HG03025 (cell line): ENCODE results near the gene CBX1.

ENCODE experiments used
- ATAC-seq: cut with Tn5 transposase; IDR thresholded peaks from one replicate; pipeline ENCODE4 v1.9.1; 2021; ENCODE audit warnings: mild to moderate bottlenecking, moderate library complexity; ENCODE audit not compliant: unreplicated experiment, low FRiP score

CBX1 gene

DNA sequence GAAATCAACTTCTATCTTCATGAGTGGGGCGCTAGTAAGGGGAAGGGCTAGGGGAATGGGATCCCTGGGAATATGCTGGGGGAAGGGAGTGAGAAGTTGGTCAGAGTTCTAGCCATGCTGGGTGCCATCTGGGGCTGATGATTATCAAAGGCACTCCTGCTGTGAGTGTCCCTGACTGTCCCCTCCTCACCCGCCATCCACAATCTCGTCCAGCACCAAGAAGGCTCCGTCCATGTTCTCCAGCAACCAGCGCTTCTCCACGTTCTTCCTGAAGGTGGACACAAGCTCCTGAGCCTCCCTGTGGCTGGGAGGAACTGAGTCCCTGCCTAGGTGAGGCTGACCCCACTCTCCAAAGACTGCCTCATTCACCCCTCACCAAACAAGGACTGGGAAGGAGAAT is 69.3 kb downstream of the CBX1 start:
- no peak for ATAC-seq

DNA sequence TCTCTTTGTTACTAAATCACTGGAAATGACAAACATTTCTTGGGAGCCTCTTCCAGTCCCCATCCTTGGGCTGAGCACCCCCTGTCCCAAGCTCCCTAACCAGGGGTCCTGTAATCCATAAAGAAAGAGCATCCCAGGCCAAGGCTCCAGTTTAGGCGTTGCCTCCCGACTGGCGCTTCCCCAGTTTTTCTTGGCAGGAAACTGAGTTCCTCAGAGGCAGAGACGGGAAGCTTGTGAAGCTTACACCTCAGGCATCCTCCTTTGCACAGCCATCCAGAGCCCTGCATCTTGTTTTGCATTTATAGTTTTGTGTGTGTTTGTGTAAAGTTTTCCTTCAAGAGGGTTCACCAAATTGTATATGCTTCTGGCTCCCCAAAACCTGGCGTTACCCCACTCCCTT is 70.7 kb downstream of the CBX1 start:
- no peak for ATAC-seq

GRCh38 chr17:48028736-48029135 is 72.5 kb downstream of the CBX1 start:
- no peak for ATAC-seq

- ATAC-seq, result no peak
Observed at GRCh38 chr17:48027322-48027981, 73.8 kb downstream of the CBX1 start.

DNA sequence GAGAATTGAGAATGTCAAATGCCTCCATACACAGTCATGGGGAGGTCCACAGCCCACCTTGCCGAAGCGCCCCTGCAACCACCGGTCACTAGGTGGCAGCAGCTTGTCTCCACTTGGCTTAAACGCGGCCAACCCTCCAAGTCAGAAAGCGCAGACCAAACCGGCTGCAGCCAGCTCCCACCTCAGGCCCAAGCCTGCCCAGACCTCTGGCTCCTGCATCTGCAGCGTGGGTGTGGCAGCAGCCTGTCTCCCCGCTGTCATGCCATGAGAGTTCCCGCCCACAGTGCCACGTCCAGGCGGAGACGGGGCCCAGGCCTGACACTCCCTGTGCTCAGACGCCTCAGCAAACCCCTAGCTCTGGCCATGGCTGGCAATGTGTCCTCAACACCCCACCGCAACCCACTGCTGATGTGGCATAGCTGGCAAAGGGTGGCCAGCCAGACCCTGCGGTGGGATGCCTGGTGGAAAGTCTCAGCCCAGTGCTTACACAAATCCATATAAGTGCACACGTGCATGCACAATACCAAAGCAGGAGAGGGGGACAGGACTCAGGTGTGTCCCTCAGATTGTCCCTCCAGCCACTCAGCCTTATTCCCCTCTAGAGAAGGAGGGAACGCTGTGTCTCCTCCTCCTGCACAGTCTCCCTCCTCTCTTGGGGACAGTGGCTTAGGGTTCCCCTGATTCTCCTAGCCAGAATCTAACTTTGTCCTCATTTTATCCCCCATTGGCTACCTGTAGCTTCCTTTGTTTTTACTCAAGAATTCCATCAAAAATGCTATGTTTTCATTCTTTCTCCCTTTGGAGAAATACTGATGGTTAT is 74.6 kb downstream of the CBX1 start:
- no peak for ATAC-seq

DNA sequence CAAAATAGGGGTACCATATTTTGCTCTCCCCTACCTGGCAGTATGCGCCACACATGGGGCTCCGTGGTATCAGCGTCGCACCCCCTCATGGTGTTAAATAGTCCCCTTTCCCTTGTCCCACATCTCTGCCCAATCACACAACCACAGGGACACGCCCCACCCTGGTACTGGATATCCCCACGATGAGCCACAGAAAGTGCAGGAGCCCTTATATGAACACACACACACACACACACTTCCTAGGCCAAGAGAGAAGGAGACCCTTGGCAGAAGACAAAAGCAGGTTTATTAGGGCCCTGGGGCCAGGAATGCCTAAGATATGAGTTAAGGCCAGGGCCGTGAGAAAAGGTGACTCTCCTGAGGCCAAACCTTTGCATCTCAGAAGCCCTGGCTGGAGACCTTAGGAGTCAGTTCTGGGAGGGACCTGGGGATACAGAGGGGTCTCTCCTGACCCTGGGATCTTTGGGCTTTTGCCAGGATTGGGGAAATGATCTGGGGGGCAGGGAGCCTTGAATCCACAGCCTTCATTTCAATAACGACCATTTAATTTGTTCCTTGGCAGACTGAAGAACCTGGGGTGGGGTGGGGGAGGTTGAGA is 75.3 kb downstream of the CBX1 start:
- no peak for ATAC-seq

DNA sequence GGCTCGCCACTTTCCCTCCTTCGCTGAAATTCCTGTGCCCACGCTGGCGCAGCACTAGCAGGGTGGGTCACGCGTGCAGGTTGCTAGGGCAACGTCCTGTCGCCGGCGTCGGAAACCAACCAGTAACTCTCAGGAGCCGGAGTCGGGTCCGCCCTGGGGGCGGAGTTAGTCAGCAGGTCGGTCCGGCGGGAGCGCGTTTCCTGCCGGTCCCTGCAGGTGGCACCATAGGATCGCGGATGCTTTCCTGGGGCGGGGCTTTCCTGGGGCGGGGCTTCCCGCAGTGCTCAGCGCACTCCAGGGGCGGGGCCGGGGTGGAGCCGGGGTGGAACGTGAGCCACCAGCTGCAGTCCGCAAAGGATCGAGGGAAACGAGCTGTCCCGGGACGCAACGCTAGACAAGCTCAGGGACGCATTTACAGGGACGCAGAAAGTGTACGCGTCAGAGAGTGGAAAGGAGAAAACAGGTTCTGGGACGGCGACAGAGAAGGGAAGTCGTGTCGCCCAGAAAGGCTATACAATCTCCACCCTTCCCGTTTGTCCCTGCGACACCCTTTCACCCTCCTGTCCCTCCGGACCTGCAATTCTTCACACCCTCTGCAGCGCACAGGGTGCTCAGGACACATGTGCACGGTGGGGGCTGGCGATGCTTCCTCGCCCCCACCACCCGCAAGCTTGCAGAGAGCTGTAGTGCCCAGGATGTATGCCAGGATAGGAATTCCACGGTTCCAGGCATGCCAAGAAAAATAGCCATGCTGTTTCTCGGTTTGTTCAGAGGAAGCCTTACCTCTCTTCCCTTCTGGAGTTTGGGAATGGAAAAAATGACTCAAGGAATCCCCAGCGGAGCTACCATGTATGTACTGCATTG is 76.0 kb downstream of the CBX1 start:
- ATAC-seq, result peak; percentile 84

- ATAC-seq, result no peak
Observed at GRCh38 chr17:48024149-48025039, 76.9 kb downstream of the CBX1 start.

DNA sequence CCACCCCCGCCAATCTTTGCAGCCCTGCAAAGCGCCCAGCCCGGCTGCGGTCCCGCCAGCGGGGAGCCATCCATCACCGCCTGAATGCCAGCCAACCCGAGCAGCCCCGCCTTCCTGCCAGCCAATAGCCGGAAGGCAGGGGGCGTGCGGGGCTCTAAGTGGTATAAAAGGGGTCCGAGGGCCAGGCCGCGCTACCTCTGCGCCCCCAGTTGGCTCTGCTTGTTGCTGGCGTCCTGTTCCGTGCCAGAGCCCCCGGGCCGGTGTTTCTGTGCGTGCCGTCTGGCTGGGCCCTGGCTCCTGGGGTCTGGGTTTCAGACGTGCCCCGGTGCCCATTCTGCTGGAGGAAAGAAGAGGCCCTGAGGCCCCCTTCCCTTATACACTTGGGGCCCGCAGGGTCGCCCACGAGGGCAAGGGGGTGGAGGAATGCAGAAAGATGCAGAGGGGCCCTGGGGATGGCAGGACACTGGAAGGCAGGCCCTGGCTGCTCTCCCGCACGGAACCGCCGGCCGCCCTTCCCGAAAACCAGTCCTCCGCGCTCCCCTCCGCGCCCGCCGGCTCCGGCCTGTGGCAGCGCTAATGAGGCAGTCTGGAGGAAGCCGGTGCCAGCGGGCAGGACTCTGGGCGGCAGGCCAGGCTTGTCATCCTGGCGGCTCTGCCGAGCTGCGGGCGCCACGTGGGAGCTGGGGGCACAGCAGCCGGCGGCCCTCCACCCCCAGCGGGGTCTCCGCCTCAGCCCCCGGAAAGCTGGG is 77.7 kb downstream of the CBX1 start:
- ATAC-seq, result no peak

- no peak for ATAC-seq
Observed at GRCh38 chr17:48022901-48023300, 78.4 kb downstream of the CBX1 start.

- ATAC-seq, result no peak
Observed at GRCh38 chr17:48021934-48022333, 79.3 kb downstream of the CBX1 start.
